ENCODE data around the gene SH2D3C.

The SH2D3C gene

DNA sequence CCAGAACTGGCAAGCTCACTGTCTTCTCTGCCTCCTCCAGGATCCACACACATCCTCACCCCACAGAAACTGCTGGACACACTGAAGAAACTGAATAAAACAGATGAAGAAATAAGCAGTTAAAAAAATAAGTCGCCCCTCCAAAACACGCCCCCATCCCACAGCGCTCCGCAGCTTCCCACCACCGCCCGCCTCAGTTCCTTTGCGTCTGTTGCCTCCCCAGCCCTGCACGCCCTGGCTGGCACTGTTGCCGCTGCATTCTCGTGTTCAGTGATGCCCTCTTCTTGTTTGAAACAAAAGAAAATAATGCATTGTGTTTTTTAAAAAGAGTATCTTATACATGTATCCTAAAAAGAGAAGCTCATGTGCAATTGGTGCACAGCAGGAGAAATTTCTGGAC, 87.7 kb downstream of the SH2D3C start:
- H3K4me1 Mint-ChIP-seq (ENCODE audit: low read depth), result no peaks in the 10 kb centered on the region
- no peak overlapping the region for H3K4me3 Mint-ChIP-seq
- H3K27ac Mint-ChIP-seq, result no peak overlapping the region

DNA sequence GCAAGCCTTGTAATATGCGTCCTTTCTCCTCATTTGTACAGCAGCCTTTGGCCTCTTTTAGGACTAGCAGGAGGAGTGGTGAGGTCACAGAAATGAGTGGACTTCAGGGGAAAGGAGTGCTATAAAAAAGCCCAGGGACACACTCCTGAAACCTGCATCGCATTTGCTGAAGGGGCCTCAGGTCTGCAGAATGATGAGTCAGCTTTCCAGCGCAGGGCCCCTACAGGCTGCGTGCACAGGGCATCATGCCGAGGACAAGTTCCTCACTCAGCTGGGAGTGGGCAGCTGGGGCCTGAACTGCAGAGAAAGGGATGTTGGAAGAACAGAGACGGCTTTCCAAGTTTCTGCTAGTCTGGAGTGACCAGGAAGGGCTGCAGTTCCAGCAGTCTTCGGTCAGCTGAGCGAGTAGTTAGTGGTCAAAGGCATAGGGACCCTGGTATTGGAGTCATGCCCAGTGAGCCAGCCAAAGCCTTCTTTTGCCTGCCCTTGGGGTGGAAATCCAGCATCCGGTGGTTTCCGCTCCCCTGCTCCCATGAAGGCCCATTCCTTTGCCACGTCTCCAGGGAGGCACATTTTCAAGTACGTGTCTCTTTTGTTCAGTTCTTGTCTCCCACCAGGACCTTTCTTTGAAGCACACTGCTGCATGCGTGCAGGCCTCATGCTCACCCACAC, 89.0 kb downstream of the SH2D3C start:
- no peaks in the 10 kb centered on the region for H3K9me3 Mint-ChIP-seq (ENCODE audit: low read depth)
- H3K27ac Mint-ChIP-seq, result no peak overlapping the region

More for the DNA sequence above, 87.7 kb downstream of the SH2D3C start:
- H3K27me3 Mint-ChIP-seq, result no peaks in the 10 kb centered on the region
- no peaks in the 10 kb centered on the region for H3K9me3 Mint-ChIP-seq (ENCODE audit: low read depth)
- H3K36me3 Mint-ChIP-seq, result peaks cover 6% of the 10 kb centered on the region

More for the DNA sequence above, 89.0 kb downstream of the SH2D3C start:
- Mint-ChIP-seq H3K4me3 (no peak overlapping the region), H3K27me3 (no peaks in the 10 kb centered on the region), H3K4me1 (ENCODE audit: low read depth) (no peaks in the 10 kb centered on the region), H3K36me3 (peaks cover 6% of the 10 kb centered on the region)
